Prostate gland (tissue), 2 donors: Measurements from ENCODE around the gene OAS3. TPM values are rescaled to one million over a fixed set of nuclear protein-coding genes. Genes with fewer than 3 reads are reported as not detected.

Experiments
- DNase-seq: peaks from one replicate; pipeline ENCODE4 v3.0.0-alpha.2; 2019; ENCODE audit warnings: low spot score
- H3K27ac ChIP-seq, 2 donors: fragments of 200-600 bp; sonication (generic); 2 replicates each; pipeline ENCODE4 v1.5.1; 2017 to 2019
- H3K27me3 ChIP-seq: fragments of 200-600 bp; sonication (generic); replicated peaks from 2 replicates; pipeline ENCODE4 v1.5.1; 2019; ENCODE audit not compliant: insufficient read depth
- H3K36me3 ChIP-seq, 2 donors: fragments of 200-600 bp; sonication (generic); 1 replicate in 1 of 2; 2 replicates in 1 of 2; pipeline versions ENCODE4 v1.5.1 to v1.8.1; 2017 to 2019
- H3K4me1 ChIP-seq: fragments of 200-600 bp; sonication (generic); replicated peaks from 2 replicates; pipeline ENCODE4 v1.5.1; 2019
- H3K4me3 ChIP-seq, 2 donors: fragments of 200-600 bp; sonication (generic); 2 replicates each; pipeline ENCODE4 v1.5.1; 2017 to 2019
- H3K9me3 ChIP-seq: fragments of 200-600 bp; sonication (generic); 2 replicates; pipeline ENCODE4 v1.5.1; 2017
- CTCF ChIP-seq, 4 experiments: fragments of 200-600 bp in 2 of 4; fragments of 450-650 bp in 2 of 4; sonication (generic) in 2 of 4; IDR thresholded peaks; 1 replicate in 3 of 4; 2 replicates in 1 of 4; pipeline ENCODE4 v1.5.1; 2016 to 2019; ENCODE audit warnings: antibody characterized with exemption in 4 of 4, mild to moderate bottlenecking in 2 of 4, moderate library complexity in 2 of 4
- POLR2A ChIP-seq: fragments of 450-650 bp; IDR thresholded peaks from one replicate; pipeline ENCODE4 v1.6.1; 2016; ENCODE audit warnings: antibody characterized with exemption, mild to moderate bottlenecking
- POLR2AphosphoS5 ChIP-seq: sonication (generic); formaldehyde crosslinking; IDR thresholded peaks from one replicate; pipeline ENCODE4 v1.6.1; 2017; ENCODE audit warnings: antibody characterized with exemption
- WGBS: methylation state at CpG from one replicate; pipeline ENCODE4 v1.1.5; 2018; 5-methylcytosine and 5-hydroxymethylcytosine counted together
- intact Hi-C: fragments of 100-400 bp; cut with DNase I; formaldehyde crosslinking; loops from one replicate; pipeline ENCODE4 v1.14.2; 2022
- total RNA-seq, 2 donors: library from RNA; depleted of rRNA; stranded (reverse); fragments of >200 nt; gene quantifications; one replicate each; pipeline ENCODE4 v1.1.0, GENCODE V29; 2016

Gene OAS3
- total RNA-seq, 2 donors from 2014 or later, result 8.7 to 11.2 TPM

- H3K36me3 ChIP-seq, result no peaks in the 10 kb centered on the region
- WGBS, result 83% methylated on average over 4 of the region's 4 CpGs
These were observed 32.7 kb upstream of the OAS3 start for GRCh38 chr12:112905451-112906089.

GRCh38 chr12:112906712-112907414 is 31.4 kb upstream of the OAS3 start, which contains the start of gene OAS1:
Gene OAS1, plus strand, starts transcription at chr12:112906962. Its CDS starts 78 bp downstream, at chr12:112907040.
- Histone ChIP-seq H3K36me3 (no peaks in the 10 kb centered on the region), H3K4me3 (peak within 1 kb of the TSS; percentile 20 to 28)
- DNase-seq, result peak; percentile 59

More at GRCh38 chr12:112905451-112906089, 32.7 kb upstream of the OAS3 start:
- Histone ChIP-seq H3K27me3 (no peaks in the 10 kb centered on the region), H3K9me3 (no peaks in the 10 kb centered on the region), H3K27ac (no peak overlapping the region), H3K4me1 (no peaks in the 10 kb centered on the region), H3K4me3 (no peak overlapping the region)
- TF ChIP-seq POLR2A (no peak), CTCF (IDR thresholded peaks at IDR 0.05) (no peak), POLR2AphosphoS5 (no peak)
- DNase-seq, result no peak
- intact Hi-C loops, result loop anchor here (10.0 kb wide), 1 partner anchor 119 kb away; no protein-coding TSS in a partner anchor

GRCh38 chr12:112907415-112908157 is 30.7 kb upstream of the OAS3 start:
- H3K4me1 ChIP-seq, result no peaks in the 10 kb centered on the region
- H3K9me3 ChIP-seq, result no peaks in the 10 kb centered on the region
- DNase-seq, result no peak
- H3K4me3 ChIP-seq, result peak overlapping the region; percentile 20 to 28
- peak overlapping the region; percentile 30 to 66 for H3K27ac ChIP-seq
- 75% methylated on average over 7 of the region's 7 CpGs for WGBS
- intact Hi-C loops, result loop anchor here (10.0 kb wide), 1 partner anchor 117 kb away; no protein-coding TSS in a partner anchor
- H3K36me3 ChIP-seq, result no peaks in the 10 kb centered on the region
- TF ChIP-seq POLR2A (no peak), CTCF (IDR thresholded peaks at IDR 0.05) (no peak), POLR2AphosphoS5 (no peak)
- H3K27me3 ChIP-seq, result no peaks in the 10 kb centered on the region

More at GRCh38 chr12:112906712-112907414, 31.4 kb upstream of the OAS3 start, which contains the start of gene OAS1:
- Histone ChIP-seq H3K27me3 (no peaks in the 10 kb centered on the region), H3K4me1 (no peaks in the 10 kb centered on the region), H3K9me3 (no peaks in the 10 kb centered on the region), H3K27ac (peak within 1 kb of the TSS; percentile 30 to 66)
- WGBS, result 9% methylated on average over 4 of the region's 4 CpGs
- TF ChIP-seq CTCF (IDR thresholded peaks at IDR 0.05) (no peak), POLR2A (peak; percentile 38), POLR2AphosphoS5 (peak; percentile 71)
- intact Hi-C loops, result loop anchor here (10.0 kb wide), 1 partner anchor 118 kb away; no protein-coding TSS in a partner anchor

GRCh38 chr12:112908548-112908947 is 29.7 kb upstream of the OAS3 start:
- H3K4me1 ChIP-seq, result no peaks in the 10 kb centered on the region
- 76% methylated on average over 11 of the region's 12 CpGs for WGBS
- no peak for TF ChIP-seq CTCF (IDR thresholded peaks at IDR 0.05)
- no peak for TF ChIP-seq POLR2A
- intact Hi-C loops, result loop anchor here (10.0 kb wide), 1 partner anchor 116 kb away; no protein-coding TSS in a partner anchor
- no peaks in the 10 kb centered on the region for H3K9me3 ChIP-seq
- no peak overlapping the region for H3K4me3 ChIP-seq
- no peak for DNase-seq
- H3K36me3 ChIP-seq, result no peaks in the 10 kb centered on the region
- H3K27me3 ChIP-seq, result no peaks in the 10 kb centered on the region
- no peak overlapping the region for H3K27ac ChIP-seq
